GM21381 (cell line): Measurements from ENCODE around the gene COG7.

Experiments used
- ATAC-seq: cut with Tn5 transposase; IDR thresholded peaks from one replicate; pipeline ENCODE4 v1.9.1; 2021; ENCODE audit warnings: mild to moderate bottlenecking, moderate library complexity; ENCODE audit not compliant: unreplicated experiment

The COG7 gene

DNA sequence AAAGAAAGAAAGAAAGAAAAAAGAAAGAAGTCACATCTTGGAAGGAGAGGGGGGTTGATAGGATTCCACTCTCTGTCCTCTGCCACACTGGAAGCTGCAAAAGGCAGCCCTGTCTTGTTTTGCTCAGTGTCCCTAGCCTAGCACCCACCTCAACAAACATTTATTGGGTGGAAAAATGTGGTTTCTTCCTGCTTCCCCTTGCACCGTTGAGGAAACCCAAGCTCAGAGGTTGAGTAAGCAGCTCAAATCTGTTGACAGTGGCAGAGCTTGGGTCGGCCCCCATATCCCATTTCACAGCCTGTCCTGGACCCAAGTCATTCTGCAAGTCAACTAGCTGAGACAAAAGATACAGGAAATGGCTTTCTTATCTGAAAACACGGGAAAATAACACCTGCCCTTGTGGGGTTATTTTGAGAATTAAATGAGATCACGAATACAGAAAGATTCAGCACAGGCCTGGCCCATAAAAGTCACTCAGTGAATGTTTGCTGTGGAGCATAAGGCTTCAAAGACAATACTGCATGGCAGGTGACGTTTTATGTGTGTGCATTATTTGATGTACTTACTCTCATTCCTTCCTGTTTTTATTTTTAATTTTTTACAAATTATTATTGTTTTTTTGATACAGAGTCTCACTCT lies 87.3 kb downstream of the COG7 start:
- no peak for ATAC-seq

DNA sequence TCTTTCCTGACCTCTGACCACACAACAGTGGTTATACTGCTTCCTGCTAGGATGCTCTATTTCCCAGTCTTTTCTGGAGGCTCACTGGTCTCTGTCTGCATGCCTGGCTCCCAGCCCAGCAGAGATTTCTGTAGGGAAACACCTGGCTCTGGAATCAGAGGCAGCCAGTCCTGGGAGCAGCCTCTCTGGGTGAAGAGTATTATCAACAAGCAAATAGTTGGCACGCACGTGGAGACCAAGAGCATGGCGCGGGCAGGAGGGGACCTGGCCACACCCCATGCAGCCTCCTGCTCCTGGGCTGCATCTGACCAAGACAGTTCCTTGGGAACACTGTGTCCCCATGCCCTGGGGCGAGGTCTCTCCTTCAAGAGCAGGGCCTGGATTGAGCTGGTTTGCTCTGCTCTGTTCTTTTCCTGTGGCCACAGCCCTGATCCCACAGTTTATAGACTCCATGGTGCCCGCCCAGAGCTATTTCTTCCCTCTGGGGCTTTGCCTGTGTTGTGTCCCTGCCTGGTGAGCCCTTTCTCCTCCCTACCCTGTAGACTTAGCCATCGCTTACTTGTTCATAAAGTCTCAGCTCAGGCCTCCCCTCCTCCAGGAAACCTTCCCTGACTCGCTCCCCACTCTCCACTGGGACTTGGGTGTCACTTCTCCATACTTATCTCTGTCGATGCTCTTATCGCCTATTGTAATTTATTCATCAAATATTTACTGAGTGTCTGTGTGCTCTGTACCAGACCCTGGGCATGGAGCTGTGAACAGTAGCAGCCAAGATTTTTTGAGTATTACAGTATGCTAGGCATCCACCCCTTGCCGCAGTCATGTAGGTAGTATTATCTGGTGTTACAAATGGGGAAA lies 90.3 kb downstream of the COG7 start:
- ATAC-seq, result no peak

DNA sequence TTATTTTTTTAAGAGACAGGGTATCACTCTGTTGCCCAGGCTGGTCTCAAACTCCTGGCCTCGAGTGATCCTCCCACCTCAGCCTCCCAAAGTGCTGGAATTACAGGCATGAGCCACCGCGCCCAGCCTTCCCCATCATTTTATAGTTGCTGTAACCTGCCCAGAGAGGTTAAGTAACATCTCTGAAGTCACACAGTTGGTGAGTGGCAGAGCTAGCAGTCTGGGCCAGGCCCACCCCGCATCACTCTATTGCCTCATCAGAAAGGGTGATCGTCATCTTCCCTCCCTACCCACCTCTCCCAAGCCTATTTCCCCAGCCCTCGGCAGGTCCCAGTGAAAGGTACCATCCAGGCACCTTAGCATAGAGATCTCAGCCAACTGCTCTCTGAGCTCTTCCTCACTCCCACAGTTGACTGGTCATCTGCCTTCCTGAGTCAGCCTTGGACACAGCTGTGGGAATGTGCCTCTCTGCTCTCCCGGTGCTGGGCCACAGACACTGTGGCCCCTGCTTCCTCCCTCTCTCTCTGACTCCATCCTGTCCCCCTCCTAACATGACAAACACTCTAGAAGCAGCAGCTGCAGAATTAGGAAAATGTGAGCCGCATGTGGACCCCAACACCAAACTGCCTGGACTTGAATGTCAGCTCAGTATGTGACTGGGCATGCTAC lies 93.8 kb downstream of the COG7 start:
- ATAC-seq, result no peak

DNA sequence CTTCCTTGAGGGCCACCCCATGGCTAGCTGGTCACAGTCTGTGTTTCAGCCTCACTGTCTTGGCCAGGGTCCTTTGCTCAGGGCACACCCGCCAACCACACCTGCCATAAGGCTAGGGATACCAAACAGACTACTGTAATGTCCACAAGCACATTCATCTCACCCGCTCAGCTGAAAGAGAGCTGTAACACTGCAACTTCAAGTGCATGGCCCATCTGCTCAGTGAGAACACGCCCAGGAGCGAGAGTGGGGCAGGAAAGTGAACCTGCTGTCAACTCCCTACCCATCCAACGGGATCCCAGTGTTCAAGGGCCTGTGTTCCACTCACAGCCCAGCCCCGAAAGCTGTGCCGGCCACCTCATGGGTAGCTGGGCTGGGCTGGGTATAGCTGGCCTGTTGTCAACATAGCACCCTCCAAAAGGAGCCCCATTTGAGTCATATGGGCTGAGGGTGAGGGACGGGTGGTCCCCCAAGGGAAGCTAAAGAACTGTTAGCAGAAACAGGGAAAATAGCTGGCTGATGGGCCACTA lies 95.2 kb downstream of the COG7 start:
- ATAC-seq, result no peak

DNA sequence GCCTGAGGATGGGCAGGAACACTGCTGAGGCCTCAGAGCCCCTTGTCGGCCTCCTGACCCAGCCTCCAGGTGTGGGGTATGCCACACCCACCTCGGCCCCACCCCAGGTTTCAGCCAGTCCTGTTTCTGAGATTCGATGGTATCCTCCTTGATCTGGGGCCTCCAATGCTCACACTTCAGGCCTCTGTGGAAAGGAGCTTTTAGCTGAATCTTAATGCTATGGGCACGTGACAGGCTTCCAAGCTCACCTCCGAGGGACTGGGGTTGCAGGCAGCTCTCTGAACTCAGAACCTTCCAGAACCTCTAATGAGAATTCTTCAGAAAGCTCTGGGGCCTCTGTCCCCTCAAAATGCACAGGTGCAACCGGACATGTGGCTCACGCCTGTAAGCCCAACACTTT lies 96.0 kb downstream of the COG7 start:
- no peak for ATAC-seq

DNA sequence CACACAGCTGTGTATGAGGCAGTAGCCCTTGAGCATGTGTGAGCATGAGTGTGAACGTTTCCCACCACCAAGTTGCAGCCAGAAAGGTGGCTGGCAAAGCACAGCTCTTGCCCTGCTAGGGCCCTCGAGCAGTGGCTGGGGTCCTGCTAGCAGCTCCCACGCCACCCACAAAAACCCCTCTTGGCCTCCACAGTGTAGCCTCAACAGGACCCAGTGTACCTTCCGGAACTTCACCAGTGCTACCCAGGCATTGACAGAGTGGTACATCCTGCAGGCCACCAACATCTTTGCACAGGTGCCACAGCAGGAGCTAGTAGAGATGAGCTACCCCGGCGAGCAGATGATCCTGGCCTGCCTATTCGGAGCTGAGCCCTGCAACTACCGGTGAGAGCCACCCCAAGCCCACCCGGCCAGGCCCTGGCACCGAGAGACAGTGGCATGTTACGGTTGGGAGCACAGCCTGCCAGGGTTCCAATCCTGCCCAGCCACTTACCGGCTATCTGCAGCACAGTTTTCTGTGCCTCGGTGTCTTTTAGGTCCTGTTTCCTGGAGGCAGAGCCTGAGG lies 97.8 kb downstream of the COG7 start:
- no peak for ATAC-seq

DNA sequence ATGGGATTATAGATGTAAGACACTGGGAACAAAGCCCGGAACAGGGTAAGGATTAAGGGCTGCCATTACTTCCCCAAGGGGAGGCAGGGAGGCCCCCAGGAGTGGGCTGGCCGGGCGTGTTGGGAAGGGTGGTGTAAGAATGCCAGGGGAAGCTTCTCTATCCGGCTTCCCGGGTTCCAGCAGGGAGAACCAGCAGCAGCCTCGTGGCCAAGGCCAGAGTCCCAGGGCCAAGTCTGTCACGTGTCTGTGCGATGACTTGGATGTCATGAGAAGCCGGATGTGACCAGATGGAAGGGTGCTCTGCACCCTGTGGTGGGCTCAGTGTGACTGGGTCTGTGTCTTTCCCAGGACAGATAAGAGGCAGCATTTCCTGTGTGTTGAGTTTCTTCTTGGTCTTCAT lies 98.7 kb downstream of the COG7 start:
- ATAC-seq, result no peak

DNA sequence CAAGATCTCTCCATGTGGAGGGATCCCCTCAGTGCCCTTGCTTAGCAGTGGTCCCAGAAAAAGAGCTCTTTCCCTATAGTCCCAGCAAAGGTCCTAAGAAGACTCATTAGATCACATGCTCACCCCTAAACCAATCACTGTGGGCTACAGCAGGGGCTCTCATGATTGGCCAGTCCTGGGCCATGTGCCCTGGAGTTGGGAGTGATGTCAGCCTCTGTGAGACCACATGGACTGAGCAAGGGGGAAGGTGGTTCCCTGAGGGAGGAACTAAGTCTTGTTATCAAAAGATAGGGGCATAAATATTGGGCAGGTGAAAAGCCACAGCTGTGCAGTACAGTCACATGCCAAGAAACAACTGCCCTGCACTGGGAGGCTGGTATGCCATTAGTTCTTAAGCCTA lies 99.5 kb downstream of the COG7 start:
- ATAC-seq, result no peak

DNA sequence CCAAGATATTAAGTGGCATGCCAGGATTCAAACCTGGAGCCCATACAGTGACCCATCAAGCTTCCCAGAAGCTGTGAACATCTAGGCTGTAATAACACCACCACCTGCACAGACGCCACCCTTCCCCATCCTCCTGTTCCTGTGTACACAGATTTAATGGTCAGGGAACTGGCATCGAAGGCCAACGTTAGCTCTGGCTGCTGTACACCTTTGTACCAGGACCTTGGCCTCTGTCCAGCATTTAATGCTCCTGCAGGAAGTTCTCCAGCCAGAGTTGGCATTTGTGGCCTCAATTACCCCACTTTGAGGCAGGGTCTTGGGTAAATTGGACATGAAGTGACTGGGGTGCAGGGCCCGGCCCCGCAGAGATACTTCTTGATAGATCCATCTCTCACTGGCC lies 101.6 kb downstream of the COG7 start:
- ATAC-seq, result no peak

DNA sequence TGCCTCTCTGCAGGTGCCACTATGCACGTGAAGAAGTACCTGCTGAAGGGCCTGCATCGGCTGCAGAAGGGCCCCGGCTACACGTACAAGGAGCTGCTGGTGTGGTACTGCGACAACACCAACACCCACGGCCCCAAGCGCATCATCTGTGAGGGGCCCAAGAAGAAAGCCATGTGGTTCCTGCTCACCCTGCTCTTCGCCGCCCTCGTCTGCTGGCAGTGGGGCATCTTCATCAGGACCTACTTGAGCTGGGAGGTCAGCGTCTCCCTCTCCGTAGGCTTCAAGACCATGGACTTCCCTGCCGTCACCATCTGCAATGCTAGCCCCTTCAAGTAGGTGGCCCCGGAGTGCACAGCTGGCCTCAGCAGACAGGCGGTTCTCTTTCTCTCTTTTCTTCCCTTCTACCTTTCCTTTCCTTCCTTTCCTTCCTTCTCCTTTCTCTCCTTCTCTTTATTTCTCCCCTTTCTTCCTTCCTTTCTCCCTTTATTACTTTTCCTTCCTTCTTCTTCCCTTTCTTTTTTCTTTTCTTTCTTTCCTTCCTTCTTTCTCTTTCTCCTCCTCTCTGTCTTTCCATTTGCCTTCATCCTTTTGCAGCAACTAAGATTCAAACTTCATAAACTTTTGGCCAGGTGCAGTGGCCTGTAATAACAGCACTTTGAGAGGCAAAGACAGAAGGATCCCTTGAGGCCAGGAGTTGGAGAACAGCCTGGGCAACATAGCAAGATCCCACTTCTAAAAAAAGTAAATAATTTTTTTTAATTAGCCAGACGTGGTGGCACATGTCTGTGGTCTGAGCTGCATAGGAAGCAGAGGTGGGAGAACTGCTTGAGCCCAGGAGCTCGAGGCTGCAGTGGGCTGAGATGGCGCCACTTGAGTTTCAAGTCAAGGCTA lies 104.2 kb downstream of the COG7 start:
- no peak for ATAC-seq

DNA sequence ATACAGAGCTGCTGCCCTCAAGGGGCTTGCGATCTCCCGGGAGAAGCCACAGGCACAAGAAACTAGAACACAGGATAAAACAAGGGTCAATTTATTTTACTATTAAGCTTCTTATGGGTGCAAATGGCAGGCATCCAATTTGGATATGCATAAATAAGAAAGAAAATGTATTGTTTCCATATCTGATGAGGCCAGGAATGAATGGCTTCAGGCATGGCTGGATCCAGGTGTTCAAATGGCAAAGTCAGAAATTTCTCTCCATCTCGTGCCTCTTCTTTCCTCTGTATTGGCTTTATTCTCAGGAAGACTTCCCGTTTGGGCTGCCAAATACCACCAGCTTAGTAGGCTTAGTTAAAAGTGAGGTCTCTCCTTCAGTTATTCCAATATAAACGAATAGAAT lies 107.8 kb downstream of the COG7 start:
- no peak for ATAC-seq

DNA sequence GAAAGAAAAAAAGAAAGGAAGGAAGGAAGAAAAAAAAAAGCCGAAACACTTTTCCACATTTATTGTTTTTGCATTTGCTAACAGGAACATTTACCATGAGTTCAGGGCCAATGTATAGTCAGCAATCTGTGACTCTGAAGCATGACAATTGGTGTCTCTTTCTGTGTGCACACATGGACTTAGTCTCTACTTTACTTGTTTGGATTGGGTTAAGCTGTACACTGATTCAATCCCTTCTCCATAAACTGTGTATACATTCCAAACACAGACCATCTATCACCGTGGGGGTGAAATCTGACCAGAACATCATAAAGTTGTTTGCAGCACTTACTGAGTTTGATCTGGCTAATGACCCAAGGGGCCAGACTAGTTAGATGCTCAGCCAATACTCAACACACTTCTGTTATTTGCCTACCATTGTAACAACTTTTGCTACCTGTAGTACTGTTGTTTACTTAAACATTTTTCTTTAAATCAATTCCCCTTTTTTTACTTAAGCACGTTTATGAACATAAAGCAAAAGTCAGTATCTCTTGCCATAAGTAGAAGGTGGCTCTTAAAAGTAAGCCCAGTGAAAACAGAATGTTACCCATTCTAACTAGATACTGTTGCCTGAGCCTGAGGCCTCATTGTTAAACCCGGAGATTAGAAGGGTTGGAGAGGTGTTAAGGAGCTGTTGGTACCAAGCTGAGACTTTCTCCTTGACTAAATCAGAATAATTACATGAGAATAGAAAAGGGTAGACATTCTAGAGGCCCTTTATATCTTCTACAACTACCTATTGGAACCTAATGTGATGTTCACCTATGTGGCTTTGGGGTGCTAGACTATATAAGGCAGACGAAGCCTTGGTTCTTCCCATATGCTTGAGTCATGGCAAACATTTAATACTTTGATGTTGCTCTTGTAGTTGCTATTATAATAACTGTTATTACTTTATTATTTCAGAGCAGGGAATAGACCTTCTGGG lies 109.1 kb downstream of the COG7 start:
- no peak for ATAC-seq

DNA sequence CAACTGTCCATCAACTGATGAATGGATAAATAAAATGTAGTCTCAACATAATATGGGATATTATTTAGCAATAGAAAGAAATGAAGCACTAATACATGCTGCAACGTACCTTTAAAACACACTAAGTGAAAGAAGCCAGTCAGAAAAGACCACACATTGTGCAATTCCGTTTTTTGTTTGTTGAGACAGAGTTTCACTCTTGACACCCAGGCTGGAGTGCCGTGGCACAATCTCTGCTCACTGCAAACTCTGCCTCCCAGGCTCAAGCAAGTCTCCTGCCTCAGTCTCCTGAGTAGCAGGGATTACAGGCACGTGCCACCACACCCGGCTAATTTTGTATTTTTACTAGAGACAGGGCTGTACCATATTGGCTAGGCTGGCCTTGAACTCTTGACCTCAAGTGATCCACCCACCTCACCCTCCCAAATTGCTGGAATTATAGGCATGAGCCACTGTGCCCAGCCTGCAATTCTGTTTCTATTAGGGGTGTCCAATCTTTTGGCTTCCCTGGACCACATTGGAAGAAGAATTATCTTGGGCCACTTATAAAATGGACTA lies 110.8 kb downstream of the COG7 start:
- no peak for ATAC-seq

DNA sequence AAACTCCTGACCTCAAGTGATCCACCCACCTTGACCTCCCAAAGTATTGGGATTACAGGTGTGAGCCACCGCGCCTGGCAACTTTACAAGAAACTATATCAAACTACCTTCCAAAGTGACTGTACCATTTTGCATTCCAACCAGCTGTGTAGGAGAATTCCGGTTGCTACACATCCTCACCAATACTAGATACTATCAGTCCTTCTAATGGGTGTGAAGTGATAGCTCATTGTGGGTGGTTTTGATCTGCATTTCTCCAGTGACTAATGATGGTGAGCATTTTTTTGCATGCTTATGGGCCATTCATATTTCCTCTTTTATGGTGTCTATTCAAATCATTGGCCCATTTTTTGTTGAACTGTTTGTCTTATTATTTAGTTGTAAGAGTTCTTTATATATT lies 113.2 kb downstream of the COG7 start:
- no peak for ATAC-seq
